Mammary epithelial cell (primary cell): ENCODE measurements around the gene ACADVL.

Experiments
- CTCF ChIP-seq, 2 donors: IDR thresholded peaks in 1 of 2; conservative IDR thresholded peaks in 1 of 2; 2 replicates each; pipeline ENCODE4 v1.5.1; 2011 to 2012; ENCODE audit warnings: inconsistent platforms in 2 of 2, low read length in 2 of 2, mild to moderate bottlenecking in 2 of 2, control low read depth in 1 of 2, low read depth in 1 of 2; ENCODE audit not compliant: insufficient read depth in 1 of 2; ENCODE audit errors: extremely low read depth in 1 of 2
- EZH2 ChIP-seq: IDR thresholded peaks from 2 replicates; pipeline ENCODE4 v1.6.1; 2012; ENCODE audit warnings: low read length, inconsistent platforms, borderline replicate concordance

GRCh38 chr17:7235693-7236665 is 16.2 kb downstream of the ACADVL start:
- TF ChIP-seq CTCF (conservative IDR thresholded peaks at IDR 0.05 in 1 of 2, IDR thresholded peaks at IDR 0.05 in 1 of 2; ENCODE audit: extremely low read depth in 1 of 2, insufficient read depth in 1 of 2, low read depth in 1 of 2, low read length in 2 of 2) (no peak), EZH2 (no peak)
